ENCODE results near the gene FHDC1.

GRCh38 chr4:152946446-152946845, 10.3 kb downstream of the FHDC1 start:
- no peak for TF ChIP-seq CTCF (IDR thresholded peaks at IDR 0.05; ENCODE audit: low read length)
- no peak for TF ChIP-seq EZH2 (IDR thresholded peaks at IDR 0.05; ENCODE audit: borderline replicate concordance, low read length)

All from OCI-LY1 (cell line).